Caco-2 (cell line): ENCODE data around the gene NAA11. TPM values are rescaled to one million over a fixed set of nuclear protein-coding genes. Genes with fewer than 3 reads are reported as not detected.
"Not testable (repeated sequence)": the region's sequence is repeated elsewhere in the genome, so short reads cannot be mapped to it uniquely, and the experiment has no call there.

ENCODE experiments used
- BruUV-seq: library from RNA; stranded (reverse); fragments of 400-500 nt; replicated peaks from 2 replicates; lab custom pipeline; 2021; lab: Mats Ljungman, UMichigan
- CTCF ChIA-PET: fragments of 300-600 bp; sonication (Branson Sonifier 250); formaldehyde crosslinking; loops from one replicate; lab custom pipeline; 2022; ENCODE audit warnings: antibody characterized with exemption; lab: Charles Lee
- POLR2A ChIA-PET: fragments of 300-600 bp; sonication (Branson Sonifier 250); formaldehyde crosslinking; loops from one replicate; lab custom pipeline; 2022; ENCODE audit warnings: antibody characterized with exemption; lab: Charles Lee
- DNase-seq, 2 experiments: peaks; one replicate each; pipeline versions ENCODE4 v3.0.0 to v3.0.0-alpha.2; 2020 to 2022
- H3K27me3 ChIP-seq: replicated peaks from 2 replicates; pipeline ENCODE4 v1.6.0; 2011; ENCODE audit warnings: low read length; ENCODE audit not compliant: control insufficient read depth, insufficient read depth
- H3K36me3 ChIP-seq: 2 replicates; pipeline ENCODE4 v1.5.1; 2011; ENCODE audit warnings: low read length; ENCODE audit not compliant: control insufficient read depth, insufficient read depth
- H3K4me1 ChIP-seq: fragments of 250-450 bp; sonication (Bioruptor Pico); 2 replicates; pipeline ENCODE4 v1.5.1; 2020; ENCODE audit warnings: mild to moderate bottlenecking
- H3K4me3 ChIP-seq: 2 replicates; pipeline ENCODE4 v1.5.1; 2011; ENCODE audit warnings: low read depth, mild to moderate bottlenecking, control low read depth, low read length
- H3K9me3 ChIP-seq: fragments of 250-450 bp; sonication (Bioruptor Pico); 2 replicates; pipeline ENCODE4 v1.5.1; 2020; ENCODE audit warnings: mild to moderate bottlenecking, moderate library complexity
- H3K27ac Mint-ChIP-seq: one replicate; pipeline ENCODE4 v1.8.0; 2022; ENCODE audit warnings: mixed read lengths; ENCODE audit not compliant: unreplicated experiment
- H3K27me3 Mint-ChIP-seq: one replicate; pipeline ENCODE4 v1.8.0; 2022; ENCODE audit warnings: mixed read lengths; ENCODE audit not compliant: insufficient read depth, unreplicated experiment
- H3K36me3 Mint-ChIP-seq: one replicate; pipeline ENCODE4 v1.8.0; 2022; ENCODE audit warnings: mild to moderate bottlenecking, mixed read lengths; ENCODE audit not compliant: insufficient read depth, unreplicated experiment
- H3K4me1 Mint-ChIP-seq: one replicate; pipeline ENCODE4 v1.8.0; 2022; ENCODE audit warnings: low read depth, mixed read lengths; ENCODE audit not compliant: unreplicated experiment
- H3K4me3 Mint-ChIP-seq: one replicate; pipeline ENCODE4 v1.8.0; 2022; ENCODE audit warnings: mild to moderate bottlenecking, moderate library complexity, mixed read lengths; ENCODE audit not compliant: unreplicated experiment
- H3K9me3 Mint-ChIP-seq: one replicate; pipeline ENCODE4 v1.8.0; 2022; ENCODE audit warnings: mixed read lengths; ENCODE audit not compliant: unreplicated experiment
- intact Hi-C: fragments of 100-400 bp; cut with micrococcal nuclease; formaldehyde crosslinking; loops from one replicate; pipeline ENCODE4 v1.10.0; 2022; ENCODE audit not compliant: unreplicated experiment
- total RNA-seq: library from RNA; stranded (reverse); gene quantifications from 2 replicates; pipeline ENCODE4 v1.2.3, GENCODE V29; 2022
- TF ChIP-seq, protein P1 (sequence below), 2 experiments: fragments of 200-600 bp in 1 of 2; IDR thresholded peaks; 1 replicate in 1 of 2; 2 replicates in 1 of 2; pipeline versions ENCODE4 v1.5.1 to v1.8.0; 2011 to 2022; ENCODE audit warnings: antibody characterized with exemption in 1 of 2, control low read depth in 1 of 2, inconsistent platforms in 1 of 2, low read depth in 1 of 2, low read length in 1 of 2, mild to moderate bottlenecking in 1 of 2, moderate library complexity in 1 of 2; ENCODE audit not compliant: insufficient read depth in 1 of 2, severe bottlenecking in 1 of 2, unreplicated experiment in 1 of 2

NAA11 gene
- total RNA-seq, 1 experiment from 2014 or later, result not detected

GRCh38 chr4:79287718-79288117 lies 38.1 kb downstream of the NAA11 start:
- no TSS peak for BruUV-seq
- H3K36me3 ChIP-seq, result no peaks in the 10 kb centered on the region
- no peak for DNase-seq
- no peak overlapping the region for H3K4me3 Mint-ChIP-seq
- no peaks in the 10 kb centered on the region for H3K27me3 Mint-ChIP-seq
- H3K27ac Mint-ChIP-seq, result no peak overlapping the region
- H3K4me3 ChIP-seq, result no peak overlapping the region
- H3K4me1 ChIP-seq, result no peaks in the 10 kb centered on the region
- H3K36me3 Mint-ChIP-seq, result no peaks in the 10 kb centered on the region
- no peaks in the 10 kb centered on the region for H3K9me3 ChIP-seq
- ChIA-PET POLR2A (no interaction called here), CTCF (no interaction called here)
- H3K9me3 Mint-ChIP-seq, result no peaks in the 10 kb centered on the region
- no peaks in the 10 kb centered on the region for H3K27me3 ChIP-seq
- TF ChIP-seq, protein P1, sequence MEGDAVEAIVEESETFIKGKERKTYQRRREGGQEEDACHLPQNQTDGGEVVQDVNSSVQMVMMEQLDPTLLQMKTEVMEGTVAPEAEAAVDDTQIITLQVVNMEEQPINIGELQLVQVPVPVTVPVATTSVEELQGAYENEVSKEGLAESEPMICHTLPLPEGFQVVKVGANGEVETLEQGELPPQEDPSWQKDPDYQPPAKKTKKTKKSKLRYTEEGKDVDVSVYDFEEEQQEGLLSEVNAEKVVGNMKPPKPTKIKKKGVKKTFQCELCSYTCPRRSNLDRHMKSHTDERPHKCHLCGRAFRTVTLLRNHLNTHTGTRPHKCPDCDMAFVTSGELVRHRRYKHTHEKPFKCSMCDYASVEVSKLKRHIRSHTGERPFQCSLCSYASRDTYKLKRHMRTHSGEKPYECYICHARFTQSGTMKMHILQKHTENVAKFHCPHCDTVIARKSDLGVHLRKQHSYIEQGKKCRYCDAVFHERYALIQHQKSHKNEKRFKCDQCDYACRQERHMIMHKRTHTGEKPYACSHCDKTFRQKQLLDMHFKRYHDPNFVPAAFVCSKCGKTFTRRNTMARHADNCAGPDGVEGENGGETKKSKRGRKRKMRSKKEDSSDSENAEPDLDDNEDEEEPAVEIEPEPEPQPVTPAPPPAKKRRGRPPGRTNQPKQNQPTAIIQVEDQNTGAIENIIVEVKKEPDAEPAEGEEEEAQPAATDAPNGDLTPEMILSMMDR (IDR thresholded peaks at IDR 0.05; ENCODE audit: insufficient read depth in 1 of 2, low read depth in 1 of 2, low read length in 1 of 2, severe bottlenecking in 1 of 2, unreplicated experiment in 1 of 2), result no peak
- H3K4me1 Mint-ChIP-seq, result no peaks in the 10 kb centered on the region
- intact Hi-C loops, result no loop called here

- CTCF ChIA-PET, result no interaction called here
- no peak overlapping the region for H3K27ac Mint-ChIP-seq
- BruUV-seq, result no TSS peak
- H3K36me3 Mint-ChIP-seq, result no peaks in the 10 kb centered on the region
- no peaks in the 10 kb centered on the region for H3K9me3 ChIP-seq
- no peaks in the 10 kb centered on the region for H3K4me1 Mint-ChIP-seq
- TF ChIP-seq, protein P1 (IDR thresholded peaks at IDR 0.05; ENCODE audit: insufficient read depth in 1 of 2, low read depth in 1 of 2, low read length in 1 of 2, severe bottlenecking in 1 of 2, unreplicated experiment in 1 of 2), result no peak
- DNase-seq, result no peak
- H3K9me3 Mint-ChIP-seq, result no peaks in the 10 kb centered on the region
- H3K4me3 Mint-ChIP-seq, result no peak overlapping the region
- H3K4me3 ChIP-seq, result no peak overlapping the region
- POLR2A ChIA-PET, result no interaction called here
- H3K27me3 Mint-ChIP-seq, result no peaks in the 10 kb centered on the region
- H3K4me1 ChIP-seq, result no peaks in the 10 kb centered on the region
- H3K27me3 ChIP-seq, result no peaks in the 10 kb centered on the region
- intact Hi-C loops, result no loop called here
- no peaks in the 10 kb centered on the region for H3K36me3 ChIP-seq
Measured at GRCh38 chr4:79287076-79287475, 38.8 kb downstream of the NAA11 start.

GRCh38 chr4:79281566-79282359 lies 44.1 kb downstream of the NAA11 start:
- H3K4me1 ChIP-seq, result no peaks in the 10 kb centered on the region
- CTCF ChIA-PET, result no interaction called here
- BruUV-seq, result no TSS peak
- DNase-seq, result no peak
- TF ChIP-seq, protein P1 (IDR thresholded peaks at IDR 0.05; ENCODE audit: insufficient read depth in 1 of 2, low read depth in 1 of 2, low read length in 1 of 2, severe bottlenecking in 1 of 2, unreplicated experiment in 1 of 2), result no peak
- H3K27me3 Mint-ChIP-seq, result peaks cover 5% of the 10 kb centered on the region
- no peak overlapping the region for H3K4me3 ChIP-seq
- intact Hi-C loops, result loop anchor here (2.0 kb wide), 1 partner anchor 329 kb away; no protein-coding TSS in a partner anchor
- H3K4me3 Mint-ChIP-seq, result no peak overlapping the region
- H3K9me3 Mint-ChIP-seq, result no peaks in the 10 kb centered on the region
- no peaks in the 10 kb centered on the region for H3K36me3 Mint-ChIP-seq
- POLR2A ChIA-PET, result no interaction called here
- no peaks in the 10 kb centered on the region for H3K36me3 ChIP-seq
- no peaks in the 10 kb centered on the region for H3K9me3 ChIP-seq
- no peak overlapping the region for H3K27ac Mint-ChIP-seq
- H3K27me3 ChIP-seq, result no peaks in the 10 kb centered on the region
- no peaks in the 10 kb centered on the region for H3K4me1 Mint-ChIP-seq

DNA sequence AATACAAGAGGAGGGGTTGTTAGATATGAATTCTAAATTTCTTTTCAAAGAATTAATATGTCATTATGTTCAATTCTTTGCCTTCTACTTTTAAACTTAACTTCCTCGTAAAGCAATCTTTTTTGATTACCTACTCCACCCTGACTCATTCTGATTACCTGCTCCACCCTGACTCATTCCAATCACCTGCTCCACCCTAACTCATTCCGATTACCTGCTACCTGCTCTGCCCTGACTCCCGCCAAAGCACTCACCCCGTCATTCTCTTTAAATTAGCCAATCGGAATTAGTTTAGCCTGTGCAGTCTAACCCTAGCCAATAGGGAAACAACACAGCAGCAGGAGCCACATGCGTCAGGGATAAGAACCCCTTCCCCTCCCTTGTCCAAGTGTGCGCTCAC lies 48.4 kb downstream of the NAA11 start:
- H3K4me3 Mint-ChIP-seq, H3K4me1 ChIP-seq, H3K27ac Mint-ChIP-seq, BruUV-seq, POLR2A ChIA-PET, H3K36me3 Mint-ChIP-seq, H3K36me3 ChIP-seq, H3K9me3 ChIP-seq, H3K27me3 ChIP-seq, DNase-seq, H3K4me3 ChIP-seq, H3K4me1 Mint-ChIP-seq, CTCF ChIA-PET, H3K27me3 Mint-ChIP-seq, H3K9me3 Mint-ChIP-seq, intact Hi-C loops: not testable (repeated sequence)
